K562 (cell line): ENCODE measurements around the gene NFRKB. TPM values are rescaled to one million over a fixed set of nuclear protein-coding genes. Genes with fewer than 3 reads are reported as not detected.

Experiments used
- CBX1 ChIP-seq: sonication (generic); IDR thresholded peaks from 2 replicates; pipeline ENCODE4 v1.6.1; 2016; ENCODE audit warnings: antibody characterized with exemption, low read depth, mild to moderate bottlenecking
- DPF2 ChIP-seq: fragments of 450-650 bp; IDR thresholded peaks from 2 replicates; pipeline ENCODE4 v1.6.1; 2016
- EP400 ChIP-seq: fragments of 450-650 bp; IDR thresholded peaks from 2 replicates; pipeline ENCODE4 v1.6.1; 2017; ENCODE audit warnings: antibody characterized with exemption, mild to moderate bottlenecking, moderate library complexity
- HDGF ChIP-seq: fragments of 450-650 bp; IDR thresholded peaks from 2 replicates; pipeline ENCODE4 v1.6.1; 2016
- HIVEP1 ChIP-seq: fragments of 250-450 bp; sonication (Bioruptor Pico); IDR thresholded peaks from 2 replicates; pipeline ENCODE4 v1.4.0; 2020; ENCODE audit warnings: mild to moderate bottlenecking
- HNRNPK ChIP-seq: fragments of 200-400 bp; formaldehyde crosslinking; IDR thresholded peaks from one replicate; pipeline ENCODE4 v1.6.1; 2018; ENCODE audit warnings: mild to moderate bottlenecking, low read depth, low read length; ENCODE audit not compliant: poor library complexity, severe bottlenecking
- HOXB6 ChIP-seq: fragments of 250-450 bp; sonication (Bioruptor Pico); IDR thresholded peaks from 2 replicates; pipeline ENCODE4 v1.5.1; 2022; ENCODE audit warnings: mild to moderate bottlenecking, borderline replicate concordance
- JUN ChIP-seq, 2 experiments: sonication (generic) in 1 of 2; formaldehyde crosslinking in 1 of 2; IDR thresholded peaks; 2 replicates each; pipeline versions ENCODE4 v1.6.1 to v1.8.0; 2012 to 2022; ENCODE audit warnings: borderline replicate concordance in 2 of 2, mild to moderate bottlenecking in 2 of 2, improper control_type of control experiment in 1 of 2, low read depth in 1 of 2, low read length in 1 of 2, missing genetic modification reagents in 1 of 2
- LEF1 ChIP-seq: fragments of 450-650 bp; IDR thresholded peaks from 2 replicates; pipeline ENCODE4 v1.6.1; 2016; ENCODE audit warnings: mild to moderate bottlenecking
- MTA1 ChIP-seq: fragments of 450-650 bp; IDR thresholded peaks from 2 replicates; pipeline ENCODE4 v1.6.1; 2017; ENCODE audit warnings: borderline replicate concordance
- NFIC ChIP-seq: fragments of 450-650 bp; IDR thresholded peaks from 2 replicates; pipeline ENCODE4 v1.6.1; 2017; ENCODE audit warnings: mild to moderate bottlenecking, inconsistent platforms
- NR4A1 ChIP-seq, 2 experiments: fragments of 250-450 bp in 1 of 2; fragments of 450-650 bp in 1 of 2; sonication (Bioruptor Pico) in 1 of 2; IDR thresholded peaks; 2 replicates each; pipeline versions ENCODE4 v1.4.0 to v1.6.1; 2016 to 2020; ENCODE audit warnings: mild to moderate bottlenecking in 2 of 2, missing compliant biosample characterization in 1 of 2, missing genetic modification characterization in 1 of 2, moderate library complexity in 1 of 2
- PML ChIP-seq: IDR thresholded peaks from 2 replicates; pipeline ENCODE4 v1.6.1; 2012; ENCODE audit warnings: low read length, inconsistent platforms
- SMARCC2 ChIP-seq: fragments of 450-650 bp; IDR thresholded peaks from 2 replicates; pipeline ENCODE4 v1.6.1; 2017; ENCODE audit warnings: antibody characterized with exemption, moderate library complexity, mild to moderate bottlenecking, low read depth
- SMC3 ChIP-seq: conservative IDR thresholded peaks from 2 replicates; pipeline ENCODE4 v1.6.1; 2011; ENCODE audit warnings: low read depth, low read length, improper control_type of control experiment; ENCODE audit not compliant: insufficient read depth
- SOX6 ChIP-seq: fragments of 450-650 bp; IDR thresholded peaks from 2 replicates; pipeline ENCODE4 v1.6.1; 2014; ENCODE audit warnings: mild to moderate bottlenecking
- TAF1 ChIP-seq: IDR thresholded peaks from 2 replicates; pipeline ENCODE4 v1.6.1; 2011; ENCODE audit warnings: mild to moderate bottlenecking, low read length, moderate library complexity; ENCODE audit not compliant: insufficient read depth, control insufficient read depth, severe bottlenecking; ENCODE audit errors: extremely low read depth
- ZBTB1 ChIP-seq: sonication (generic); formaldehyde crosslinking; IDR thresholded peaks from 2 replicates; pipeline ENCODE4 v1.8.1; 2023; ENCODE audit warnings: missing genetic modification reagents, low read depth, mild to moderate bottlenecking, borderline replicate concordance
- ZNF583 ChIP-seq: fragments of 250-450 bp; sonication (Bioruptor Pico); IDR thresholded peaks from 2 replicates; pipeline ENCODE4 v1.4.0; 2020
- ZNF586 ChIP-seq: fragments of 450-650 bp; formaldehyde crosslinking; conservative IDR thresholded peaks from 2 replicates; pipeline ENCODE4 v1.4.0; 2020; ENCODE audit warnings: mild to moderate bottlenecking, moderate library complexity
- polyA plus RNA-seq, 8 experiments: library from polyadenylated mRNA; depleted of rRNA in 4 of 8; stranded (reverse) in 5 of 8; unstranded in 3 of 8; fragments of >200 nt; fragmentation: Nextera tagmentation in 2 of 8; fragmentation: Illumina TruSeq in 1 of 8; extraction: Ambion mirVana in 2 of 8; extraction: Trizol in 1 of 8; gene quantifications; 2 replicates each; pipeline versions ENCODE4 v1.2.1 to v1.2.3, GENCODE V29; 2011 to 2014; ENCODE audit warnings: inconsistent platforms in 1 of 8, missing spikeins in 1 of 8
- total RNA-seq, 7 experiments: library from RNA; depleted of rRNA in 6 of 7; stranded (reverse); fragments of >200 nt in 6 of 7; fragmentation: Illumina TruSeq in 2 of 7; extraction: Trizol in 2 of 7; gene quantifications; 2 replicates each; pipeline versions ENCODE4 v1.2.1 to v1.2.3, GENCODE V29; 2011 to 2021; ENCODE audit warnings: low replicate concordance in 1 of 7
- TF ChIP-seq, protein P1 (sequence below): fragments of 450-650 bp; IDR thresholded peaks from 2 replicates; pipeline ENCODE4 v1.6.1; 2016; ENCODE audit warnings: low read depth
- TF ChIP-seq, protein P2 (sequence below): fragments of 450-650 bp; IDR thresholded peaks from 2 replicates; pipeline ENCODE4 v1.6.1; 2018; ENCODE audit warnings: mild to moderate bottlenecking, low read depth; ENCODE audit not compliant: partially characterized antibody

The NFRKB gene
- total and polyA plus RNA-seq, 9 of the 15 experiments (the other 6 are each of a cell fraction or from before 2014, with no cell fraction given): 7.1 to 42.6 (median 23.9) TPM

- no peak for TF ChIP-seq MTA1
- TF ChIP-seq SMC3: no peak
- TF ChIP-seq JUN (IDR thresholded peaks at IDR 0.05; ENCODE audit: borderline replicate concordance, low read depth, low read length): no peak
- TF ChIP-seq JUN (CRISPR knock-in tag; IDR thresholded peaks at IDR 0.05; ENCODE audit: borderline replicate concordance): no peak
- TF ChIP-seq, protein P1, sequence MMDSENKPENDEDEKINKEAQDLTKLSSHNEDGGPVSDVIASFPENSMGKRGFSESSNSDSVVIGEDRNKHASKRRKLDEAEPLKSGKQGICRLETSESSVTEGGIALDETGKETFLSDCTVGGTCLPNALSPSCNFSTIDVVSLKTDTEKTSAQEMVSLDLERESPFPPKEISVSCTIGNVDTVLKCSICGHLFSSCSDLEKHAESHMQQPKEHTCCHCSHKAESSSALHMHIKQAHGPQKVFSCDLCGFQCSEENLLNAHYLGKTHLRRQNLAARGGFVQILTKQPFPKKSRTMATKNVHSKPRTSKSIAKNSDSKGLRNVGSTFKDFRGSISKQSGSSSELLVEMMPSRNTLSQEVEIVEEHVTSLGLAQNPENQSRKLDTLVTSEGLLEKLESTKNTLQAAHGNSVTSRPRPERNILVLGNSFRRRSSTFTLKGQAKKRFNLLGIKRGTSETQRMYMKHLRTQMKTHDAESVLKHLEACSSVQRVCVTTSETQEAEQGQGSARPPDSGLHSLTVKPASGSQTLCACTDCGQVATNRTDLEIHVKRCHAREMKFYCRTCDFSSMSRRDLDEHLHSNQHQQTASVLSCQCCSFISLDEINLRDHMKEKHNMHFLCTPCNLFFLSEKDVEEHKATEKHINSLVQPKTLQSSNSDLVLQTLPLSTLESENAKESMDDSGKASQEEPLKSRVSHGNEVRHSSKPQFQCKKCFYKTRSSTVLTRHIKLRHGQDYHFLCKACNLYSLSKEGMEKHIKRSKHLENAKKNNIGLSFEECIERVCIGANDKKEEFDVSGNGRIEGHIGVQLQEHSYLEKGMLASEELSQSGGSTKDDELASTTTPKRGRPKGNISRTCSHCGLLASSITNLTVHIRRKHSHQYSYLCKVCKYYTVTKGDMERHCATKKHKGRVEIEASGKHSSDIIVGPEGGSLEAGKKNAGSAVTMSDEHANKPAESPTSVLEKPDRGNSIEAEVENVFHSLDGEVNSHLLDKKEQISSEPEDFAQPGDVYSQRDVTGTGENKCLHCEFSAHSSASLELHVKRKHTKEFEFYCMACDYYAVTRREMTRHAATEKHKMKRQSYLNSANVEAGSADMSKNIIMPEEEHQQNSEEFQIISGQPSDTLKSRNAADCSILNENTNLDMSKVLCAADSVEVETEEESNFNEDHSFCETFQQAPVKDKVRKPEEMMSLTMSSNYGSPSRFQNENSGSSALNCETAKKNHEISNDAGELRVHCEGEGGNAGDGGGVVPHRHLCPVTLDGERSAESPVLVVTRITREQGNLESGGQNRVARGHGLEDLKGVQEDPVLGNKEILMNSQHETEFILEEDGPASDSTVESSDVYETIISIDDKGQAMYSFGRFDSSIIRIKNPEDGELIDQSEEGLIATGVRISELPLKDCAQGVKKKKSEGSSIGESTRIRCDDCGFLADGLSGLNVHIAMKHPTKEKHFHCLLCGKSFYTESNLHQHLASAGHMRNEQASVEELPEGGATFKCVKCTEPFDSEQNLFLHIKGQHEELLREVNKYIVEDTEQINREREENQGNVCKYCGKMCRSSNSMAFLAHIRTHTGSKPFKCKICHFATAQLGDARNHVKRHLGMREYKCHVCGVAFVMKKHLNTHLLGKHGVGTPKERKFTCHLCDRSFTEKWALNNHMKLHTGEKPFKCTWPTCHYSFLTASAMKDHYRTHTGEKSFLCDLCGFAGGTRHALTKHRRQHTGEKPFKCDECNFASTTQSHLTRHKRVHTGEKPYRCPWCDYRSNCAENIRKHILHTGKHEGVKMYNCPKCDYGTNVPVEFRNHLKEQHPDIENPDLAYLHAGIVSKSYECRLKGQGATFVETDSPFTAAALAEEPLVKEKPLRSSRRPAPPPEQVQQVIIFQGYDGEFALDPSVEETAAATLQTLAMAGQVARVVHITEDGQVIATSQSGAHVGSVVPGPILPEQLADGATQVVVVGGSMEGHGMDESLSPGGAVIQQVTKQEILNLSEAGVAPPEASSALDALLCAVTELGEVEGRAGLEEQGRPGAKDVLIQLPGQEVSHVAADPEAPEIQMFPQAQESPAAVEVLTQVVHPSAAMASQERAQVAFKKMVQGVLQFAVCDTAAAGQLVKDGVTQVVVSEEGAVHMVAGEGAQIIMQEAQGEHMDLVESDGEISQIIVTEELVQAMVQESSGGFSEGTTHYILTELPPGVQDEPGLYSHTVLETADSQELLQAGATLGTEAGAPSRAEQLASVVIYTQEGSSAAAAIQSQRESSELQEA: no peak
- TF ChIP-seq NR4A1 (CRISPR knock-in tag; IDR thresholded peaks at IDR 0.05): no peak
- no peak for TF ChIP-seq NR4A1 (tag; IDR thresholded peaks at IDR 0.05)
- no peak for TF ChIP-seq SMARCC2
- no peak for TF ChIP-seq PML
- TF ChIP-seq DPF2: peak; percentile 34
- TF ChIP-seq NFIC: no peak
- TF ChIP-seq SOX6: 0 out of 2 replicates have a peak, but pooled peaks have one; percentile 19
- no peak for TF ChIP-seq ZNF583 (CRISPR knock-in tag)
- TF ChIP-seq HNRNPK: no peak
- no peak for TF ChIP-seq ZNF586
- no peak for TF ChIP-seq HIVEP1
- no peak for TF ChIP-seq HDGF
- no peak for TF ChIP-seq ZBTB1
- TF ChIP-seq EP400: no peak
- TF ChIP-seq, protein P2, sequence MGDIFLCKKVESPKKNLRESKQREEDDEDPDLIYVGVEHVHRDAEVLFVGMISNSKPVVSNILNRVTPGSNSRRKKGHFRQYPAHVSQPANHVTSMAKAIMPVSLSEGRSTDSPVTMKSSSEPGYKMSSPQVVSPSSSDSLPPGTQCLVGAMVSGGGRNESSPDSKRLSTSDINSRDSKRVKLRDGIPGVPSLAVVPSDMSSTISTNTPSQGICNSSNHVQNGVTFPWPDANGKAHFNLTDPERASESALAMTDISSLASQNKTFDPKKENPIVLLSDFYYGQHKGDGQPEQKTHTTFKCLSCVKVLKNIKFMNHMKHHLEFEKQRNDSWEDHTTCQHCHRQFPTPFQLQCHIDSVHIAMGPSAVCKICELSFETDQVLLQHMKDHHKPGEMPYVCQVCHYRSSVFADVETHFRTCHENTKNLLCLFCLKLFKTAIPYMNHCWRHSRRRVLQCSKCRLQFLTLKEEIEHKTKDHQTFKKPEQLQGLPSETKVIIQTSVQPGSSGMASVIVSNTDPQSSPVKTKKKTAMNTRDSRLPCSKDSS: no peak
- no peak for TF ChIP-seq LEF1
- TF ChIP-seq CBX1: no peak
- no peak for TF ChIP-seq TAF1
- TF ChIP-seq HOXB6 (CRISPR knock-in tag): no peak
Measured at GRCh38 chr11:129930296-129930695, 34.9 kb upstream of the NFRKB start (continued).
